Stimulated activated CD4-positive, alpha-beta T cell treated with anti-CD3 and anti-CD28 coated beads, TNF-alpha, amount 100 ng/mL, for 1 hour (primary cell): ENCODE data around the gene PACC1.

ENCODE experiments used
- DNase-seq, 3 donors: peaks; one replicate each; pipeline ENCODE4 v3.0.0-alpha.2; 2020; ENCODE audit warnings: low read depth in 3 of 3, low spot score in 1 of 3

The PACC1 gene

DNA sequence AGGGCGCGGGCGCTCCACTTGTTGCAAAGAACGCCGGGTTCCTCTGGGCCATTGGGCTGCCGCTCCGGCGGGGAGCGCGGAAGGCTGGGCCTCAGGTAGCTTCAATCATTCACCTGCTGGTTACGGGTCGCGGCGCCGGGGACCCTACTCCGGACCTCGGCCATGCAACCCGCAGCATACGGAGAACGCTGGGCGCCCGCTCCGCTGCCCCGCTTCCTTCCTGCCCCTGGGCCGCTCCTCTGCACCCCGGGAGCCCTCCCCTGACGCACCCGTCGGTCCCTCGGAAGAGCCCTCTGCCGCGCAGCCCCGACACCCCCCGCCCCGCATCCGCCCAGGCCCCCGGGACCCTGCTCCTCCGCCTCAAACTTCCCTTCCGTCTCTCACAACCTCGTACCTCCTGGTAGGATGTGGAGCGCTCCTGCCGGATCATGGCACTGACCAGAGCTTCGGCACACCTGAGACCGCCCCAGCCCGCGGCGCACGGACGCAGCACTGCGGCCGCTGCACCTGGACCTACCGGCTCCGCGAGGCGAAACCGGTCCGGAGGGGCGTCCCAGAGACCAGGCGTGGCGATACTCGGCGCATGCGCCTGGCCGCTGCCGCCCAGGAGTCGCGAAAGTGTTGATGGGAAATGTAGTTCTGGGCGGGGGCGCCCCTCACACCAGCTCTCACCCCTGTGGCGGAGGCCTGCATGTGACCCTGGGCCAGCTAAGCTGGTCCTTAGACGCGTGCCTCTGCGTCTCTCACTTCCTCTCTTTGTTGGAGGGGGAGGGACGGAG lies at the start of gene PACC1:
Gene PACC1 (minus strand): TSS at position 559 of the 779 bp plus-strand sequence. CDS start 129 bp downstream, at position 430.
- DNase-seq, result peak; percentile 66 to 73 (median 69)

GRCh38 chr1:212463565-212464285 lies 49.0 kb upstream of the PACC1 start:
- no peak for DNase-seq

- no peak for DNase-seq
Observed at GRCh38 chr1:212461916-212462660, 47.4 kb upstream of the PACC1 start.

DNA sequence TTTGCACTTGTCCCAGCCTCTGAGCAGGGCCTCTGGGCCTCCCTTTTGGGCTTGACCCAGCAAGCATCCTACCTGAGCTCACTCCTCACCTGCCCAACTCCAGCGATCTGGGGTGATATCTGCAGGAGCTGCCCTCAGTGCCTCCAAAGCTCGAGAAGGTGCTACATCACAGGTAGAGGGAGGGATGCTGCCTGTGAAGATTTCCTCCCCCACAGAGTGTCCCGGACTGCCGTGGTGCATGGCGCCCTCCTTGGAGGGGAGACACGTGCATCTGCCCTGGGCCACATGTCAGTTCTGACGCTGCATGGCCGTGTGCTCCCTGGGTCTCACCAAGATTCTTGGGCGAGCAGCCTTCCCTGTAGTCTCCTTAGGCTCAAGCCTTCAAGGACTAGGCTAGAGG lies 45.7 kb upstream of the PACC1 start:
- no peak for DNase-seq

DNA sequence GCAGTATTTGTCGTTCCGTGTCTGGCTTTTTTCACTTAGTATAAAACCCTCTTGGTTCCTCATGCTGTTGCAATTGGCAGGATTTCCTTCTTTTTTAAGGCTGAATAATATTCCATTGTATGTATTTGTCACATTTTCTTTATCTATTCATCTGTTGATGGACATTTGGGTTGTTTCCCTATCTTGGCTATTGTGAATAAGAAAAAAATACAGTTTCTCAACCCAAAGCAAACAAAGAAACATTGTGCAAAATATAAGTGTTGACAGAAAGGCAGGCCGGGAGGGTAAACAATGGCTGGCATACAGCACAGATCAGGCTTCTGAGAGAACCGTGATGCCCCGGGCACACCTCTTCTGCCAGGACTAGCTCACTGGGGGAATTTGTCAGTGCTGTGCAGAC lies 45.0 kb upstream of the PACC1 start:
- DNase-seq, result no peak

GRCh38 chr1:212458817-212459216 lies 44.1 kb upstream of the PACC1 start:
- no peak for DNase-seq

DNA sequence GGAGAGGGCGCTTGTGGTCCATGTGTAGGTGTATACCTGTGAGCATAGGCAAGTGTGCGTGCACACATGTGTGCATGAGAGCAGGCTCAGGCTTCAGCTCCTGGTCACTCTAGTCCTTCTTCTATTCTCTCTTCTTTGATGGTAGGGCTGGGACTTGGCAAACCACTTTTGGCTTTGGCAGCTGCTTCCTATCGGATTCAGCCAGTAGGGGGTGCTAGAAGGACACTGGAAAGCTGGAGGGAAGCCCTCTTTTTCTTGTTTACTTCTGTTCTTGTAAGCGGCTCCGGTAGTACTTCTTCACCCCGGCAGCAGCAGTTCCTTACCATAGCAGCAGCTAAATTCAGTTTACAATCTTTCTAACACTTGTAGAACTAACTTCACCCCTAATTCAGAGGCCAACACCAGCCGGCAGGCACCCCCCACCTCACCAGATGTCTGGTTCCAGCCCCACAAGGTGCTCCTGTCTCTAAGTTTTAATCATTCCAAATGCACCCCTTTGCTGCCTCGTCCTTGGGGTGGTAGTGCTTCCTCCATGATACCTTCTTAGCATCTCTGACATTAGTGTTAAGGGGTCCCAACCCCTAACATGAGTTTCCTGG lies 43.2 kb upstream of the PACC1 start:
- DNase-seq, result peak in 2 of 3 donors; percentile 18 to 25

DNA sequence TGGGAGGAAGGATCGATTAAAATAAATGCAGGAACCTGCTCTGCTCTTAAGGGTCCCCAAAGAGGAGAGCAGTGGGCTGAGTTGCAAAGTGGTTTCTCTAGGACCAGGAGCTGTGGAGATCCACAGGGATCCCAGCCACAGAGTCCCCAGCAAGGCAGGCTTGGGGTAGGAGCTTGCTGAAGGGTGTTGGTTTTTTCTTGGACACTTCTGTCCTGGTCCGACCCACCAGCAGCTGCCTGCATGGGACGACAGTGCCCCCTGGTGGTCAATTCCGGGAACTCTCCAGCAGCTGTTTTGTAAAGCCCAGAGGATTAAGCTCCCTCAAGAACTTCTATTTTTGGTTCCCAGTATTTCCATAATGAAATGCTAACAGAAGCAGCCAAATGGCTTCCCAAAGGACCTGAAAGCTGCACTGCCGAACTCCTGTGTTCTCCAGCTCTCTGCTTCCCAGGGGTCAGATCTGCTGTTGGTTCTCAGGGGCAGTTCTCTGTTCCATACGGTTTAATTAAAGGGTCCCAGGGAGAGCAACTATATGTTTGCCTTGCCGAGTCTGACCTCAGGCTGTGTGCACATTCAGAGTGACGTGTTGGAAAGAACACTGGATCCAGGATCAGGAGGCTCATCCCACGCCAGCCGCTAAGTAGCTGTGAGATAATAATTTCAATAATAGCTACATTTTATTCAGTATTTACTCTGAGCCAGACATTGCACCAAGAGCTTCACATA lies 41.3 kb upstream of the PACC1 start:
- peak; percentile 52 to 84 (median 68) for DNase-seq

DNA sequence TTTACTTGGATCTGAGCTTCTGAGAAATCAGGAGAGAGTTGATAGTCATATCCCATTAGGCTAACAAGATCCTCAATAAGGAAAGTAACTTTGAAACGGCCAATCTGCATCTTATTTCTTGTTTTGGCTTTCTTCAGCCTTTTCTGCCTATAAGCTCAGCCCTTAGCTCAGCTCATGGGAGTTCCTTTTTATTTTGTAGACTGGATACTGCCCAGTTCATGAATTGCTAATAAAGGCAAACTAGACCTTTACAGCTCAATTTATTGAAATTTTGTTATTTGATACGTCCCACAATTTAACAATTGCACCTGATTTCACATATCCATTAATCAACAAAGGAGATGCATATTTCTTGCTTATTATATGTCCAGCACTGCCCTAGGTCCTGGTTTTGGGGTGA lies 40.7 kb upstream of the PACC1 start:
- DNase-seq, result no peak

DNA sequence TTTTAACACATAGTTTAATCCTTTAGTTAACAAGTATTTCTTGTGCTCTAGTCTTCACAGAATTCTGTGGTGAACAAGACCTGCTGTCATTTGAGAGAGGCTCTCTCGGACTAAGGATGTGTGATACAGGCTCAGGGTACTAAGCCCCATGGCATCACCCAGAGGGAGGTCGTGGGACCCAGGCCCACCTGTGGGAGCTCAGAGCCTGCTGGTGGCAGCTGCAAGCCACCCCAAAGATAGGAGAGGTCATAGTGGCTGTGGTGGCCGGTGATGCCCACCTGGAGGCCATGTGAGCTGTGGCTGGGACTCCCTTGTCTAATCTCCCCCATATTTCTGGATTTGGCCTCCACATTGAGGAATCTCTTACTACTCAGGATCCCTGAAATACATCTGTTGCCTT lies 40.1 kb upstream of the PACC1 start:
- no peak for DNase-seq

DNA sequence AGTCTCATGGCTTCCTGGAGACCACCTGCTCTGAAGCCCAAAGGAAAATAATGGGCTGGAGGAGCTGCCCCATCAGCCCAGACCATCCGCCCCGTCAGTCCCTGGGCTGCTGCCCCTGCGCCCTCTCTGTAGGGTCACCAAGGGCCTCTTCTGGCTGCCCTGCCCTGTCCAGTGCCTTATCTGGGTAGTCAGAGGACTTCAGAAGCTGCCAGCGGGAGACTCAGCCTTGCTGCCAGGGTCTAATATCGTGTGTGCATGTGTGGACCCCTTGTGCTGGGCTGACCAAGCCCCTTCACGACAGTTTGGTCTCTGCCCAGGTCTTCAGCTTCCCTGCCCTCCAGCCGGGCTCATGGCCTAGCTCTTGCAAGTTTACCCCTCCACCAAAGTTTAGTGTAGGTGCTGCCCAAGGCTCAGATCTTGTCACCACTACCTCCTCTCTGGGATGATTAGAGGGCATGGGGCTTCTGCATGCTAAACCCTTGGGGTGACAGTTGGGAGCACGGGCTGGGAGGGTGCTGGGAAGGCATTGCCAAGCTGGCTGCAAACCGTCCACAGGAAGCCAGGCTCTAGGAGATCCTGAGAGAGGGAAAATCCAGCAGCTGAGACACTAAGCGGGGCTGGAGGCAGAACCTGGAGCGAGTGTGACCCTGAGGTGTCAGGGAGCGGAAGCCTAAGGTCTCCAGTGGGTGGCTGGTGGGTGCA lies 38.6 kb upstream of the PACC1 start:
- DNase-seq, result no peak

DNA sequence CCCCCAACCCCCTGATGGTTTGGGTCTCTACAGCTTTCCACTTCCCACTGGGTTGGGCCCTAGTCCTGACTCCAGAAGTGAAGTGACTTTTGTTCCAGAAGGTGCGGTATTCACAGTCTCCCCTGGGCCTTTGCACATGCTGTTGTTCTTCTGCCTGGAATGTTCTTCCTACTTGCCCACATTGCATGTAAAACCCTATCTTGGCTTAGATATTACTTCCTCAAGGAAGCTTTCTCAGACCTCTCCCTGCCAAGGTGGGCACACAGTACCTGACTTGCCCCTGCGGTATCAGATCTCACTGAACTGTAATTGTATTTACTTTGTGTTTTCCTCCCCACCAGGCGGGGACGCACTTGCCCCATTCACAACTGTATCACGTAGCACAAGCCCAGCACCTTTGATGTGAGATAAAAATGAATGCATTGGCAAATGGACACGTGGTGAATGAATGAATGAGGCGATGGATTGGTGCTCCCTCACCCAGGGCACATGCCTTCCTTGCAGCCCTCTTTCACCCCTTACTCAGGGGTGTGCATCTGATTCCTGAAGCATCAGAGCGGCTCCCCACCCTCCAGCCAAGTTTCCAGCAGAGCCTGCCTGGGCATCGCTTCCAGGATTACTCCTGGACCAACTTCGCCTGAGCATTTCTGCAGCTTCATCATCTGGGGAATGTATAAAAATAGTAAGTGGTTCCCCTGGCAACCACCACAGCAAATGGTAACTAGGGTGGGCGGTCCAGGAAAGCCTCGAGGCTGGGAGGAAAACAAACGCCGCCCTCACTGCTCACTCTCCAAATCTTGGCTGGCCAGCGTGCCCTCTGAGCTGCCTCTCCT lies 37.9 kb upstream of the PACC1 start:
- DNase-seq, result no peak

GRCh38 chr1:212451416-212452322 lies 37.0 kb upstream of the PACC1 start:
- no peak for DNase-seq

DNA sequence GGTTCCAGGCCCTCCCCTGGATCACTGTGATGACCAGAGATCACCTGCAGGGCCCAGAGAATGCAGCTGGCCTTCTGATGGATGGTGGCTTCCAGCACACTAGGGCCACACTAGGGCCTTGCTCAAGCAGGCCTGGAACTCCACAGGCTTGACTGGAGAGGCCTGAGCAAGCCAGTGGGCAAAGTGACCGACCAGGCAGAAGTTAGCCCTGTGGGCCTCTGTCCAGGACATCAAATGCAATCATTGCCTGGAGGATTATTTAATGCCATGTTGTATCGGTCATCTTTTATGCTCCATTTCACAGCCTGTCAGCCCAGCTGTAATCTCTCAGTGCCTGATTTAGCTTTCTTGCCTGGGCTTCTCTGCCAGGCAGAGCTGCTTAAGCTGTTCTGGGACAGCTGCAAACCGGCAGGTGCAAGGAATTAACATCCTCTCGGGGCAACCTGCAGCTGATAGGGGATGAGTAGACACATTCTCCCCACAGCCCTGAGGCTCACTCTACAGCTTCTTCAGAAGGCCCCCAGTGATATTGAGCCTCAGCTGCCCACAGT lies 35.7 kb upstream of the PACC1 start:
- DNase-seq, result no peak

- no peak for DNase-seq
Observed at GRCh38 chr1:212447478-212447877, 32.8 kb upstream of the PACC1 start.

DNA sequence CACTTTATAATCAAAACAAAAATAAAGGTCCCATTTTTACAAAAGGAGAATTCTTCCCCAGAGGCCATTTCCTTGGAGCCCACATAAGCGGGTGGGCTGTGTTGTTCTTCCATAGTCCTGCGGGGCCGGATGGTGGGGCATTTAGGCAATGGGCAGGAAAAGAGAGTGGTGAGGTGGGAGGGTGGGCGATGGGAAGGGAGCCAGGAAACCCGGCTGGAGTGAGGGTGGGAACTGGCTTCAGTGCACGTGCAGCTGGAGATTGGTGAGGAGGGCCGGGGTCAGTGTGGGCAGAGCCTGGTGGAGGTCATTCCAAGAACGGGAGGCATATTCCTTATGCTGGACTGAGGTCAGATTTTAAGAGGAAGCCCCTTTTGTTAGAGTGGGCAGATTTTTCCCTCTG lies 31.6 kb upstream of the PACC1 start:
- no peak for DNase-seq

DNA sequence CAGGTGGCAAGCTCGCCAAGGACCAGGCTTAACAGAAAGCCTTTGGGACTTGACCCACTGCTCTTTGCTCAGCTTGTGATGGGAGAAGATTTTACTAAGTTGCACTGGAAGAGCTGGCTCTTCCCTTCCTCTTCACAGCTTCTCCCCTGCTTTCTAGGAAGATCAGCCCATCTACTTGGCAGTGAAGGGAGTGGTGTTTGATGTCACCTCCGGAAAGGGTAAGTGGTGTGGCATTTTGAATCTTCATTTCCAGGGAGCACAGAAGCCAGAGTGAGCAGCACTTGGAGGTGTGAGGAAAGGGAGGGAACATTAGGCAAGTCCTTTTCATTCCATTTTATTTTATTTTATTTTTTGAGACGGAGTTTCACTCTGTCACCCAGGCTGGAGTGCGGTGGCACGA lies 27.7 kb upstream of the PACC1 start:
- DNase-seq, result no peak

DNA sequence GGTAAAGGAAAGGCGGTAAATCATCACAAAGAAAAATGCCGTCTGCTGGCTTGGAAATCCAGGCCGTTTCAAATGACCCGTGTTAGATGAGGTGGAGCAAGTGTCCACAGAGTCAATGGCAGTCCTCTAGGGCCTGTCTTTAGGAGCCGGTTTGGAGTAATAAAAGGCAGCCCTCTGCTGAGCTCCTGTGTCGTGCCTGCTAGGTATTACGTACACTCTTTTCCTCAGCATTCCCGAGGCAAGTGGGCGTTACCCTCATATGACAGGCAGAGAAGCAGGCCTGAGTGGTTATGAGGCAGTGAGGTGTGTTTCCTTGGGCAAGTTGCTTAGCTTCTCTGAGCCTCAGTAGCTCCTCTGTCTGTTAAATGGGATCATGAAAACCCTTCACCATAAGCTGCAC lies 25.7 kb upstream of the PACC1 start:
- no peak for DNase-seq
